Measurements from ENCODE around the gene GRK5.

Gene GRK5

GRCh38 chr10:119391440-119392251 is 184.3 kb downstream of the GRK5 start:
- no peak for DNase-seq

- no peak for DNase-seq
Observed at GRCh38 chr10:119393019-119393418, 185.6 kb downstream of the GRK5 start.

- DNase-seq: no peak
Observed at GRCh38 chr10:119393421-119393820, 186.1 kb downstream of the GRK5 start.

DNA sequence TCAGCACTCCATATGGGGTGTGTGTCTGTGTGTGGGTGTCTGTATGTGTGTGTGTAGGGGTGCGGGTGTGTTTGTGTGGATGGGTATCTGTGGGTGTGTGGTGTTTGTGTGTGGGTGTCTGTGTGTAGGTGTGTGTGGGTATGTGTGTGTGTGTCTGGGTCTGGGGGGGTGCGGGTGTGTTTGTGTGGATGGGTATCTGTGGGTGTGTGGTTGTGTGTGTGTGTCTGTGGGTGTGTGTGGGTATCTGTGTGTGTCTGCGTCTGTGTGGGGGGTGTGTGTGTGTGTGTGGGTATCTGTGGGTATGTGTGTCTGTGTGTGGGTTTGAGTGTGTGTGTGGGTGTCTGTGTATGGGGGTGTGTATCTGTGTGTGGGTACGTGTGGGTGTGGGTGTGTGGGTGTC is 186.5 kb downstream of the GRK5 start:
- no peak for DNase-seq

DNA sequence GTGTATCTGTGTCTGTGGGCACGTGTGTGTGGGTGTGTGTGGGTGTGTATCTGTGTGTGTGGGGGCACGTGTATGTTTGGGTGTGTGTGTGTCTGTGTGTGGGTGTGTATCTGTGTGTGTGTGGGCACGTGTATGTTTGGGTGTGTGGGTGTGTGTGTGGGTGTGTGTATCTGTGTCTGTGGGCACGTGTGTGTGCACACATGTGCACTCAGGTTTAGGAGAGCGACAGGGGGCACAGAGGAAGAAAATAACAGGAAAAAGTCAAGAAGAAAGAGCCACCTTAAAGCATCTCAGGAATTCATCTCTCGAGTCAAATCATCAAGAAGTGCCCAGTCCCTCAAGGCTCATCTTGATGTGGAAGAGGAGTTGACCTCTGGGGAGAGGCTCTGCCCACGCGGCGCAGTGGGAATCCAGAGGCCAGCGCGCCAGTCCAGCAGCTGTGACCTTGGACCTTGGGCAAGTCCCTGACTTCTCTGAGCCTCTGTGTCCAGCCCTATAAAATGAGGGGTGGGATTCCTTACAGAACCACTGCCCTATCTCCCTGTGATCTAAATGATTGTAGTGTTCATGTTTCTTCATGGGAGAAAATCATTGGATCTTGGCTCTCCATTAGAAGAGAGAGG is 187.4 kb downstream of the GRK5 start:
- no peak for DNase-seq

GRCh38 chr10:119395280-119396007 is 188.1 kb downstream of the GRK5 start:
- no peak for DNase-seq

DNA sequence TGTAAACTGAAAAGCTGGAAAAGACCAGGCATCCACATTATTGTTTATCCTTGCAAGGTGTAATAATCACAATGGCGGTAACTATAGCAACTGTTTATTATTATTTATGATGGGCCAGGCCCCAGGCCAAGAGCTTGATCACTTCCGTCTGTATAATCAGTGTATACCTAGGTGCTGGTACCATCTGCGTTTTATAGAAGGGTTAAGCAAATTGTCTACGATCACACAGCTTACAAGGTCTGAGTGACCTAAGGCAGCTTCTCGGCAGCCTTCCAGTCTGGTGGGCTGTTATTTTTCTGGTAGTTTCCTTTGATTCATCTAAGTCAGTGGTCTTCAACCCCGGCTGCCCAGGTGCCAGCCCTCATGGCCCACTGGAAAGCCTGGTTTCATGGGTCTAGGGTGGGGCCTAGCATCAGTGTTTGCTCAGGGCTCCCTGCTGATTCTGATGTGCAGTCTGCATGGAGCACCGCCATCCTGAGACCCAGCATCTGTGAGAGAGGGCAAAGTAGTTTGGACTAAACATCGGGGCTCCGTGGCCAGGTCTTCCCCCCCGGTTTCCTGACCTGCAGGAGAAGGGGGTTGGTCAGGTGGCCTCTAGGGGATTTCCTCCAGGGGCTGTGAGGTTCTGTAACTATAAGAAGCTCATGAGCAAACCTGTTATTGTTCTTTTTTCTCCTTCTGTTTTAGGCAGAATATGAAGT is 188.8 kb downstream of the GRK5 start:
- DNase-seq: no peak

- no peak for DNase-seq
Observed at GRCh38 chr10:119396709-119397071, 189.3 kb downstream of the GRK5 start.

DNA sequence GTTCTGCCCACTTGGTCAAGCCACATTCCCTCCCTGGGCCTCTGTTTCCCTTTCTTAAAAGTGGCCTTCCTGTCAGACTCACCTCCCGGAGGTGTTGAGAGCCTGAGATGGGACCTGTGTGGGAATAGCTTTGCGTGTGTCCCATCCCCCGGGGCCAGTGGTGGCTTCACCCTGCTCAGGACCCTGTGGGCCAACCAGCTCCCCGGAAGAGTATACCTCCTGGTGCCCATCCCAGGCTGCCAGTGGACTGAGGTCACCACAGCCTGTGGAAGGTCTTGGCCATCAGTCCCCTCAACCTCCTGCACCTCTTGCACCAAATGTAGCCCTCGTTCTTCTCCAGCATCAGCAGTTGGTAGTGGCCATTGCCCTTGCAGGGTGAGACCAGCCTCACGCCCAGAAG is 190.0 kb downstream of the GRK5 start:
- no peak for DNase-seq

GRCh38 chr10:119398996-119399395 is 191.6 kb downstream of the GRK5 start:
- DNase-seq: no peak

- no peak for DNase-seq
Observed at GRCh38 chr10:119399466-119399865, 192.1 kb downstream of the GRK5 start.

DNA sequence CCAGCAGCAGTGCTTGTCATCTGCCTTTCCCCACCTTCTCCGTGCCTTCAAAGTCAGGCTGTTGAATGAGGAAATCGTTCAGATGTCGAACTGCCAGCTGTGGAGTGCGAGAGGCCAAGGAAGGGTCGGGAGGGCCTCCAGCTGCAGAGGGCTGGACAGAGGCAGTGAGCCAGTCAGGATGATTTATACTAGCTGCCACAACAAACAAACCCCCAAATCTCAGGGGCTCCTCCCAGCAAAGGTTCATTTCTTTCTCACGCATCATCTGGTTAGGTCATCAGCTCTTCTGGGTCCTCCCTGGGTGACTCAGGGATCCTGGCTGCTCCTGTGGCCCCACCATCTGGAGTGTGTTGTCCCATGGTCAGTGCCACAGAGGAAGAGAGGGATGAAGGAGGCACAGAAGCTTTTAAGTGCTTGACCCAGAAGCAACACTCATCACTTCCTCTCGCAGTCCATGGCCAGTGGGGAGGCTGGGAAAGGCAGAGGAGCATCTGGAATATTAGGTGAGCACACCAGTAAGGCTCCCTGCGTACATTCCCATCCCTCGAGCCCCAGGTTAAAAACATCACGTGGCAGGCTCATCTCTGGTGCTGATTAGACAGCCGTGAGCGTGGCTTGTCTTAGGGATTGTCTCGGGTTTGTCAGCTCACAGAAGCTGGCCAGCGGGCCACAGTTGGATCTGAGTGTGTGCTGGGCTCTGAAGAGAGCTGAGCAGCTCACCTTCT is 194.5 kb downstream of the GRK5 start:
- DNase-seq: no peak

DNA sequence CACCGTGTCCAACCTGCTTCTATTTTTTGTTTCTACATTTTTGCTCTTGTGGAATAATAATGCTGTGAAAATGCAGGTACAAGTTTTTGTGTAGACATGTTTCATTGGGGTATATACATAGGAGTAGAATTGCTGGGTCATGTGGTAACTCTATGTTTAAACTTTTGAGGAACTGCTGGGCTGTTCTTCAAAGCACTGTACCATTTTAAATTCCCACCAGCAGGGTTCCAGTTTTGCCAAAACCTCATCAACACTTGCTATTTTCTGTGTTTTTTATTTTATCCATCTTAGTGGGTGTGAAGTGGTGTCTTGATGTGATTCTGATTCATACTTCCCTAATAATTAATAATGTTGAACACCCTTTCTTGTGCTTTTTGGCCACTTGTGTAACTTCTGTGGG is 196.6 kb downstream of the GRK5 start:
- no peak for DNase-seq

GRCh38 chr10:119404719-119405519 is 197.5 kb downstream of the GRK5 start:
- DNase-seq: no peak

- DNase-seq: no peak
Observed at GRCh38 chr10:119405520-119405807, 198.1 kb downstream of the GRK5 start.

DNA sequence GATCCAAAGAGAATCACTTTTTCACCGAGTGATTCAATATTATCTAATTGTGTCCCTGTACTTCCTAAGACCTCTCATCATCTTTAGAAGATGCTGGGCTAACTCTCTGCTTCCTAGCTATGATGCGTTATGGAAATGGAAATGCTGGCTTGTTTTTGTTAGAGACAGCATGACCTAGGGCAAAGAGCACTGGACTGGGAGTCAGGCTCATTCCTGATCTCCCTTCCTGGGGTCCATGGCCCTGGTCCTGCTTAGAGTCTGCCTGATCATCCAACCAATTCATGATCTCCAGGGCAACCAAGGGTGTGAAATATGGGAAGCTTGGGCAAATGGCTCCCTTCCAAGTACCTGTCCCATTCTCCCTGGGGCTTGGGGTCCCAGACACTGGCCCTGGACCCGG is 198.8 kb downstream of the GRK5 start:
- DNase-seq: no peak

DNA sequence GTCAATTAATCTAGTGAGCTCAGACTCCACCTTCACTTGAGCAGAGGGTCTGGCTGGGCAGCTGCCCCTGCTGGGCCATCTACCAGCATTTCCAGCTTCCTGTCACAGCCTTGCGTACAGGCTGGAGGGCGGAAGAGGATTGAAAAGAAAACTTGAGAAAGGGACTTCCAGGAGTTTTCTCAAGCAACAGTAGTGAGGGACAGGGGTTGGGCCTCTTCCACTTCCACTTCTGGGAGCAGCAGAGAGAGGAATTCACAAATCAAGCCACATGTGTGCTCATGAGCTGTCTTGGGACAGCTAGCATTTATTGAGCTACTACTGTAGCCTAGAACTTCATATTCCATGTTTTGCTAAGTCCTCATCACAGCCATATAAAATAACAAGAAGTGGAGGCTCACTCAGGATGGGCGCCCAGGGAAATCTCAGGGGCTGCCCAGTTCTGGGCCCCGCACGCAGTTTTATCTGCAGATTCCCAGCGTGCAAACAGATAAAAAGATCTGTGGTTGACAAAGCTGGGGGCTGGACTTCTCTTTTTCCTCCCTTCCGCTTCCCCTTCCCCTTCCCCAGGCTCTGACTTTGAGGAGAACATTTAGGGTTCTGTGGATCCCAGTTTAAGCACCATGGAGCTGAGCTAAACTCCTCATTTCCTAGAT is 199.4 kb downstream of the GRK5 start:
- DNase-seq: no peak

GRCh38 chr10:119407254-119407777 is 199.9 kb downstream of the GRK5 start:
- no peak for DNase-seq

- no peak for DNase-seq
Observed at GRCh38 chr10:119408072-119408471, 200.7 kb downstream of the GRK5 start.

GRCh38 chr10:119408969-119409371 is 201.6 kb downstream of the GRK5 start:
- DNase-seq: no peak

GRCh38 chr10:119409385-119409784 is 202.0 kb downstream of the GRK5 start:
- DNase-seq: no peak
